ENCODE measurements around the gene JOSD2. TPM values are rescaled to one million over a fixed set of nuclear protein-coding genes. Genes with fewer than 3 reads are reported as not detected.

The JOSD2 gene
- total and polyA plus RNA-seq, 9 of the 15 experiments (the other 6 are each of a cell fraction or from before 2014, with no cell fraction given) = 0.06 to 14.4 (median 3.1) TPM

- ChIA-PET POLR2A (interaction anchor here (0.6 to 1.6 kb wide), 4 partner anchors 16 to 321 kb away, joined by 3 to 6 read pairs (median 4); no protein-coding TSS in a partner anchor), CTCF (ENCODE audit: low intra/inter-chr PET ratio) (interaction anchor here (0.6 to 1.1 kb wide), 6 partner anchors 8 to 303 kb away, joined by 3 to 5 read pairs (median 3); no protein-coding TSS in a partner anchor)
- in situ Hi-C loops (cut with MboI) = no loop called here
- Histone ChIP-seq H3K9me1 (ENCODE audit: control insufficient read depth, insufficient read depth, low read length) (no peaks in the 10 kb centered on the region), H2AFZ (ENCODE audit: low read depth, low read length) (peak overlapping the region; percentile 98), H3K4me2 (ENCODE audit: insufficient read depth, low read length) (peak overlapping the region; percentile 89), H3K9ac (ENCODE audit: insufficient read depth in 1 of 2, low read depth in 2 of 2, low read length in 2 of 2) (peak overlapping the region; percentile 53 to 90), H3K27ac (ENCODE audit: extremely low read depth, low read depth, low read length) (peak overlapping the region; percentile 38; the same call in 2 of the 3 replicates), H3K27me3 (ENCODE audit: control insufficient read depth in 2 of 2, insufficient read depth in 2 of 2, low read length in 2 of 2) (peaks cover 0 to 13% of the 10 kb centered on the region in 2 experiments; a peak in 2 of 5 replicates), H3K4me1 (replicated peaks in 1 of 2; ENCODE audit: control insufficient read depth in 2 of 2, insufficient read depth in 2 of 2, low read length in 2 of 2) (peaks cover 18 to 33% of the 10 kb centered on the region in 2 experiments), H3K79me2 (ENCODE audit: control insufficient read depth, insufficient read depth, low read length) (no peaks in the 10 kb centered on the region), H3K4me3 (peak overlapping the region; percentile 54), H4K20me1 (replicated peaks; ENCODE audit: control insufficient read depth, insufficient read depth, low read length) (peaks cover 8% of the 10 kb centered on the region), H3K36me3 (ENCODE audit: control insufficient read depth, insufficient read depth, low read length) (no peaks in the 10 kb centered on the region), H3K9me3 (replicated peaks; ENCODE audit: control insufficient read depth, insufficient read depth, low read depth, low read length) (no peaks in the 10 kb centered on the region)
- DNase-seq (ENCODE audit: extremely low read depth in 1 of 4, low spot score in 3 of 4) (peak; percentile 91 to 93 (median 92)), FAIRE-seq (peak; percentile 89), ATAC-seq (peak; percentile 95)
- 0% methylated on average over 29 of the region's 39 CpGs for WGBS (ENCODE audit: insufficient coverage, low coverage, missing lambda C conversion rate)
- no TSS peak for BruUV-seq (replicated peaks)
- intact Hi-C loops (cut with micrococcal nuclease) = loop anchor here (1.0 kb wide), 1 partner anchor 19 kb away; no protein-coding TSS in a partner anchor
- no peak for TF ChIP-seq KLF6 (CRISPR knock-in tag; IDR thresholded peaks at IDR 0.05; ENCODE audit: borderline replicate concordance)
- TF ChIP-seq SP2 (IDR thresholded peaks at IDR 0.05; ENCODE audit: extremely low read depth, low read depth, low read length, poor library complexity, severe bottlenecking) = no peak
- no peak for TF ChIP-seq ZNF12 (CRISPR knock-in tag; IDR thresholded peaks at IDR 0.05)
- no peak for TF ChIP-seq ZNF408 (CRISPR knock-in tag; IDR thresholded peaks at IDR 0.05; ENCODE audit: low read depth)
- TF ChIP-seq TRIM28 (IDR thresholded peaks at IDR 0.05) = no peak
- TF ChIP-seq HDGF (IDR thresholded peaks at IDR 0.05) = no peak
- TF ChIP-seq NCOA2 (IDR thresholded peaks at IDR 0.05; ENCODE audit: partially characterized antibody in 2 of 2) = no peak
- TF ChIP-seq CHD1 (IDR thresholded peaks at IDR 0.05; ENCODE audit: low read length) = no peak
- no peak for TF ChIP-seq ZNF79 (CRISPR knock-in tag; IDR thresholded peaks at IDR 0.05; ENCODE audit: low read depth)
- TF ChIP-seq TAF1 (IDR thresholded peaks at IDR 0.05; ENCODE audit: control insufficient read depth, extremely low read depth, insufficient read depth, low read length, severe bottlenecking) = no peak
- TF ChIP-seq FOXA3 (CRISPR knock-in tag; conservative IDR thresholded peaks at IDR 0.05 in 1 of 2, IDR thresholded peaks at IDR 0.05 in 1 of 2) = no peak
- TF ChIP-seq ZBTB1 (CRISPR knock-in tag; IDR thresholded peaks at IDR 0.05; ENCODE audit: borderline replicate concordance, low read depth) = no peak
- no peak for TF ChIP-seq ZNF146 (CRISPR knock-in tag; IDR thresholded peaks at IDR 0.05; ENCODE audit: unreplicated experiment)
- TF ChIP-seq ZNF592 (IDR thresholded peaks at IDR 0.05) = no peak
- peak; percentile 67; the same call in 1 of the 2 replicates for TF ChIP-seq ZBTB2 (IDR thresholded peaks at IDR 0.05)
- TF ChIP-seq MEF2D (tag; conservative IDR thresholded peaks at IDR 0.05; ENCODE audit: low read depth) = no peak
Observed at GRCh38 chr19:50556282-50557008, 45.5 kb upstream of the JOSD2 start.
